GM23338 (cell line): ENCODE data around the gene UCKL1. TPM values are rescaled to one million over a fixed set of nuclear protein-coding genes. Genes with fewer than 3 reads are reported as not detected.

Experiments
- ATAC-seq: fragments of 200-7000 bp; cut with Tn5 transposase; 3 replicates; pipeline ENCODE4 v1.9.1; 2020
- DNase-seq: peaks from one replicate; pipeline ENCODE4 v3.0.0-alpha.2; 2015; ENCODE audit warnings: low spot score
- H2AFZ ChIP-seq: fragments of 200-600 bp; sonication (generic); 2 replicates; pipeline ENCODE4 v1.8.0; 2016; ENCODE audit warnings: antibody characterized with exemption, mild to moderate bottlenecking, moderate library complexity
- H3F3A ChIP-seq: fragments of 200-600 bp; sonication (generic); replicated peaks from 2 replicates; pipeline ENCODE4 v1.8.0; 2017; ENCODE audit warnings: antibody characterized with exemption, mixed run types, low read depth
- H3K27ac ChIP-seq: fragments of 200-600 bp; sonication (generic); 2 replicates; pipeline ENCODE4 v1.6.1; 2016; ENCODE audit warnings: low read depth
- H3K27me3 ChIP-seq: fragments of 200-600 bp; sonication (generic); 2 replicates; pipeline ENCODE4 v1.8.0; 2016; ENCODE audit warnings: mild to moderate bottlenecking, mixed run types, moderate library complexity; ENCODE audit not compliant: insufficient read depth
- H3K36me3 ChIP-seq: fragments of 200-600 bp; sonication (generic); 2 replicates; pipeline ENCODE4 v1.8.0; 2016; ENCODE audit warnings: mild to moderate bottlenecking; ENCODE audit not compliant: insufficient read depth
- H3K4me1 ChIP-seq: fragments of 200-600 bp; sonication (generic); 2 replicates; pipeline ENCODE4 v1.8.0; 2016; ENCODE audit warnings: mild to moderate bottlenecking, moderate library complexity; ENCODE audit not compliant: insufficient read depth
- H3K4me2 ChIP-seq: fragments of 200-600 bp; sonication (generic); 2 replicates; pipeline ENCODE4 v1.7.1; 2017; ENCODE audit warnings: mixed run types
- H3K4me3 ChIP-seq: fragments of 200-600 bp; sonication (generic); 2 replicates; pipeline ENCODE4 v1.6.1; 2016; ENCODE audit warnings: mixed run types
- H3K79me2 ChIP-seq: fragments of 200-600 bp; sonication (generic); replicated peaks from 2 replicates; pipeline ENCODE4 v1.8.0; 2017; ENCODE audit warnings: mild to moderate bottlenecking; ENCODE audit not compliant: insufficient read depth
- H3K9me2 ChIP-seq: fragments of 200-600 bp; sonication (generic); 2 replicates; pipeline ENCODE4 v1.8.0; 2017; ENCODE audit not compliant: insufficient read depth
- H4K20me1 ChIP-seq: fragments of 200-600 bp; sonication (generic); replicated peaks from 2 replicates; pipeline ENCODE4 v1.8.0; 2017; ENCODE audit warnings: mild to moderate bottlenecking; ENCODE audit not compliant: insufficient read depth
- H3K27ac Mint-ChIP-seq: 2 replicates; pipeline ENCODE4 v1.8.0; 2020; ENCODE audit warnings: inconsistent platforms, mild to moderate bottlenecking, moderate library complexity, mixed read lengths
- H3K27me3 Mint-ChIP-seq: 3 replicates; pipeline ENCODE4 v1.8.0; 2022; ENCODE audit warnings: low read depth, mild to moderate bottlenecking, moderate library complexity, mixed read lengths, inconsistent platforms; ENCODE audit not compliant: insufficient read depth, poor library complexity
- H3K36me3 Mint-ChIP-seq: 3 replicates; pipeline ENCODE4 v1.8.0; 2021; ENCODE audit warnings: low read depth, mild to moderate bottlenecking, inconsistent platforms, moderate library complexity, mixed read lengths
- H3K4me1 Mint-ChIP-seq: 3 replicates; pipeline ENCODE4 v1.8.0; 2020; ENCODE audit warnings: mild to moderate bottlenecking, inconsistent platforms, mixed read lengths
- H3K4me3 Mint-ChIP-seq: 3 replicates; pipeline ENCODE4 v1.8.0; 2021; ENCODE audit warnings: moderate library complexity, mild to moderate bottlenecking, inconsistent platforms, mixed read lengths
- H3K9me3 Mint-ChIP-seq: 3 replicates; pipeline ENCODE4 v1.8.0; 2020; ENCODE audit warnings: moderate library complexity, mild to moderate bottlenecking, inconsistent platforms, mixed read lengths
- EZH2 ChIP-seq: fragments of 200-600 bp; sonication (generic); IDR thresholded peaks from one replicate; pipeline ENCODE4 v1.8.0; 2017; ENCODE audit warnings: antibody characterized with exemption, mild to moderate bottlenecking, low read depth; ENCODE audit not compliant: unreplicated experiment
- EZH2phosphoT487 ChIP-seq: fragments of 200-600 bp; sonication (generic); IDR thresholded peaks from one replicate; pipeline ENCODE4 v1.8.1; 2018; ENCODE audit warnings: antibody characterized with exemption; ENCODE audit not compliant: unreplicated experiment
- NANOG ChIP-seq: IDR thresholded peaks from 2 replicates; pipeline ENCODE4 v1.6.1; 2016; ENCODE audit warnings: antibody characterized with exemption, borderline replicate concordance
- REST ChIP-seq: IDR thresholded peaks from one replicate; pipeline ENCODE4 v1.6.1; 2018; ENCODE audit warnings: antibody characterized with exemption; ENCODE audit not compliant: unreplicated experiment
- STAT1 ChIP-seq: IDR thresholded peaks from one replicate; pipeline ENCODE4 v1.6.1; 2016; ENCODE audit warnings: antibody characterized with exemption; ENCODE audit not compliant: unreplicated experiment
- ZNF462 ChIP-seq: fragments of 250-450 bp; sonication (Bioruptor Pico); IDR thresholded peaks from 2 replicates; pipeline ENCODE4 v1.5.0; 2020; ENCODE audit warnings: mild to moderate bottlenecking, moderate library complexity
- polyA plus RNA-seq: library from polyadenylated mRNA; unstranded; fragments of >200 nt; fragmentation: Nextera tagmentation; extraction: Ambion mirVana; gene quantifications from 2 replicates; pipeline ENCODE4 v1.2.1, GENCODE V29; 2016
- total RNA-seq: library from RNA; depleted of rRNA; stranded (reverse); fragments of >200 nt; shearing (Covaris generic); gene quantifications from 2 replicates; pipeline ENCODE4 v1.2.3, GENCODE V29; 2014
- TF ChIP-seq, protein P1 (sequence below): IDR thresholded peaks from 2 replicates; pipeline ENCODE4 v1.6.1; 2016; ENCODE audit warnings: antibody characterized with exemption

UCKL1 gene
- total and polyA plus RNA-seq, 2 experiments from 2014 or later, result 56.8 to 82.5 TPM

DNA sequence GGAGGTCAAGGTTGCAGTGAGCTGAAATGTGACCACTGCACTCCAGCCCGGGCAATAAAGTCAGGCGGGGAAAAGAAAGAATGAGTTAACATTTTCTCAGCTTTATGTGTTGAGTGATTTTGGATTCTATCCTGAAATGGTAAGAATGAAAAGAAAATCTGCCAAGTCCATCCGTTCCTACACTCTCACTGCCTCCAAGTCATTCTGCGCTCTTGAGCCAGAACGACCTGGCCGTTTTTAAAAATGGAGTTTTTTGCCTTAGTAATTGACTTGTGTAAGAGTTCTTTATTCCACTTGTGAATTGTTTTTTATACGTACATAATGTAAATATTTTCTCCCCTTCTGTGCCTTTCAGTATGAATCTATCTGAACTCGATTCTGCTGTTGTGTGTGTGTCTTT, 32.6 kb downstream of the UCKL1 start:
- no peak overlapping the region for H3K4me2 ChIP-seq
- no peak overlapping the region for H2AFZ ChIP-seq
- peaks cover 4% of the 10 kb centered on the region; the same call in 1 of the 2 replicates for H3K36me3 ChIP-seq
- no peak overlapping the region for H3K4me3 ChIP-seq
- no peaks in the 10 kb centered on the region; the same call in none of the 2 replicates for H4K20me1 ChIP-seq
- Mint-ChIP-seq H3K4me1 (no peaks in the 10 kb centered on the region), H3K27ac (no peak overlapping the region), H3K4me3 (no peak overlapping the region), H3K9me3 (no peaks in the 10 kb centered on the region), H3K36me3 (peaks cover 12% of the 10 kb centered on the region), H3K27me3 (peaks cover 5% of the 10 kb centered on the region)
- no peak for DNase-seq
- no peaks in the 10 kb centered on the region for H3K27me3 ChIP-seq
- no peaks in the 10 kb centered on the region for H3K4me1 ChIP-seq
- no peaks in the 10 kb centered on the region for H3K9me2 ChIP-seq
- TF ChIP-seq REST, result no peak
- no peak for TF ChIP-seq EZH2
- TF ChIP-seq ZNF462 (CRISPR knock-in tag), result no peak
- TF ChIP-seq STAT1, result no peak
- TF ChIP-seq EZH2phosphoT487, result no peak
- TF ChIP-seq, protein P1, sequence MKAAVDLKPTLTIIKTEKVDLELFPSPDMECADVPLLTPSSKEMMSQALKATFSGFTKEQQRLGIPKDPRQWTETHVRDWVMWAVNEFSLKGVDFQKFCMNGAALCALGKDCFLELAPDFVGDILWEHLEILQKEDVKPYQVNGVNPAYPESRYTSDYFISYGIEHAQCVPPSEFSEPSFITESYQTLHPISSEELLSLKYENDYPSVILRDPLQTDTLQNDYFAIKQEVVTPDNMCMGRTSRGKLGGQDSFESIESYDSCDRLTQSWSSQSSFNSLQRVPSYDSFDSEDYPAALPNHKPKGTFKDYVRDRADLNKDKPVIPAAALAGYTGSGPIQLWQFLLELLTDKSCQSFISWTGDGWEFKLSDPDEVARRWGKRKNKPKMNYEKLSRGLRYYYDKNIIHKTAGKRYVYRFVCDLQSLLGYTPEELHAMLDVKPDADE, result no peak
- TF ChIP-seq NANOG, result no peak
- H3K27ac ChIP-seq, result 0 out of 2 replicates have a peak overlapping the region, but pooled peaks have one; percentile 14
- H3F3A ChIP-seq, result no peaks in the 10 kb centered on the region; the same call in 1 of the 2 replicates
- H3K79me2 ChIP-seq, result peaks cover 26% of the 10 kb centered on the region
- ATAC-seq, result no peak
